ENCODE measurements around the gene ABLIM1.

The ABLIM1 gene

DNA sequence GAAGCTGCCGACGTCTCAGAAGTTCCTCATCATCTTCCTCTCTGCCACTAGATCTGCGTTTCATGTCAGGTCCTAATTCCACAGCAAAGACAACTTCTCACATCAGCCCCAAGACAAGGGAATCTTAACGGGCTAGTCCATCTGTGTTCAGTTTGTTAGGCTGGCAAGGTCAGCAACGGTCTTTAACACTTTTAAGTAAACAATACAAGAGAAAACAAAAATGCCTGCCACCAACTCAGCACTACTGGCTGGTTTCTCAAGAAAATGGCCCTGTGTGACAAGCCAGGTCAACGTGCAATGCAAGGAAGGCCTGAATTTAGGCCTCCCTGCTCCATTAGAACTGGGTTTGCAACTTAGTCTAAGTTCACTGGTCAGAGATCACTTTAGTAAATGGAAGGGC, 212.7 kb downstream of the ABLIM1 start:
- WGBS, result 85% methylated on average over 6 of the region's 6 CpGs
- H3K79me1 ChIP-seq (replicated peaks; ENCODE audit: low read length, poor library complexity, severe bottlenecking), result no peaks in the 10 kb centered on the region
- H3K18ac ChIP-seq (ENCODE audit: low read depth in 1 of 2, low read length in 2 of 2), result no peak overlapping the region

GRCh38 chr10:114444819-114445218, 213.3 kb downstream of the ABLIM1 start:
- Histone ChIP-seq H4K8ac (ENCODE audit: low read length) (no peak overlapping the region), H3K9me3 (ENCODE audit: control insufficient read depth, low read length) (no peaks in the 10 kb centered on the region), H2BK15ac (ENCODE audit: low read depth, poor library complexity, severe bottlenecking) (no peak overlapping the region), H4K91ac (ENCODE audit: low read length) (no peak overlapping the region), H3K4me1 (ENCODE audit: control insufficient read depth, insufficient read depth, low read depth, low read length) (no peaks in the 10 kb centered on the region), H2BK12ac (ENCODE audit: low read length in 2 of 2) (no peak overlapping the region), H2AK5ac (ENCODE audit: low read length, severe bottlenecking) (no peak overlapping the region), H2BK5ac (ENCODE audit: low read depth, low read length, poor library complexity, severe bottlenecking) (no peak overlapping the region), H2BK120ac (ENCODE audit: low read depth, low read length) (no peak overlapping the region), H3K4me3 (ENCODE audit: insufficient read depth in 1 of 2, low read depth in 1 of 2, low read length in 2 of 2) (no peak overlapping the region), H3K27ac (ENCODE audit: low read length, poor library complexity, severe bottlenecking) (no peak overlapping the region), H3K14ac (ENCODE audit: low read length in 2 of 2) (no peak overlapping the region), H3K36me3 (ENCODE audit: control insufficient read depth in 1 of 2, insufficient read depth in 2 of 2, low read depth in 1 of 2, low read length in 2 of 2) (peaks cover 0 to 22% of the 10 kb centered on the region in 2 experiments), H3K4me2 (ENCODE audit: low read length, poor library complexity, severe bottlenecking) (no peak overlapping the region), H3K27me3 (ENCODE audit: control insufficient read depth in 1 of 2, insufficient read depth in 1 of 2, low read length in 2 of 2) (no peaks in the 10 kb centered on the region), H2AFZ (ENCODE audit: low read depth, low read length) (no peak overlapping the region), H3K79me1 (replicated peaks; ENCODE audit: low read length, poor library complexity, severe bottlenecking) (no peaks in the 10 kb centered on the region), H3K18ac (ENCODE audit: low read depth in 1 of 2, low read length in 2 of 2) (no peak overlapping the region), H3K23ac (ENCODE audit: low read length in 2 of 2) (no peak overlapping the region), H3K9ac (ENCODE audit: low read length) (no peak overlapping the region), H3K4ac (ENCODE audit: low read depth in 1 of 2, low read length in 2 of 2) (no peak overlapping the region)
- DNase-seq, result no peak

More for the DNA sequence above, 212.7 kb downstream of the ABLIM1 start:
- no peak overlapping the region for H3K4ac ChIP-seq (ENCODE audit: low read depth in 1 of 2, low read length in 2 of 2)
- DNase-seq, result no peak
- H3K4me3 ChIP-seq (ENCODE audit: insufficient read depth in 1 of 2, low read depth in 1 of 2, low read length in 2 of 2), result no peak overlapping the region
- no peak overlapping the region for H2AFZ ChIP-seq (ENCODE audit: low read depth, low read length)
- H2BK5ac ChIP-seq (ENCODE audit: low read depth, low read length, poor library complexity, severe bottlenecking), result no peak overlapping the region
- no peak overlapping the region for H3K14ac ChIP-seq (ENCODE audit: low read length in 2 of 2)
- H3K36me3 ChIP-seq (ENCODE audit: control insufficient read depth in 1 of 2, insufficient read depth in 2 of 2, low read depth in 1 of 2, low read length in 2 of 2), result peaks cover 0 to 19% of the 10 kb centered on the region in 2 experiments
- H3K9me3 ChIP-seq (ENCODE audit: control insufficient read depth, low read length), result no peaks in the 10 kb centered on the region
- H3K27me3 ChIP-seq (ENCODE audit: control insufficient read depth in 1 of 2, insufficient read depth in 1 of 2, low read length in 2 of 2), result no peaks in the 10 kb centered on the region
- H3K9ac ChIP-seq (ENCODE audit: low read length), result no peak overlapping the region
- no peak overlapping the region for H2BK15ac ChIP-seq (ENCODE audit: low read depth, poor library complexity, severe bottlenecking)
- no peak overlapping the region for H4K8ac ChIP-seq (ENCODE audit: low read length)
- H3K4me1 ChIP-seq (ENCODE audit: control insufficient read depth, insufficient read depth, low read depth, low read length), result no peaks in the 10 kb centered on the region
- no peak overlapping the region for H2BK12ac ChIP-seq (ENCODE audit: low read length in 2 of 2)
- H3K4me2 ChIP-seq (ENCODE audit: low read length, poor library complexity, severe bottlenecking), result no peak overlapping the region
- H2BK120ac ChIP-seq (ENCODE audit: low read depth, low read length), result no peak overlapping the region
- no peak overlapping the region for H3K27ac ChIP-seq (ENCODE audit: low read length, poor library complexity, severe bottlenecking)
- H3K23ac ChIP-seq (ENCODE audit: low read length in 2 of 2), result no peak overlapping the region
- H4K91ac ChIP-seq (ENCODE audit: low read length), result no peak overlapping the region
- no peak overlapping the region for H2AK5ac ChIP-seq (ENCODE audit: low read length, severe bottlenecking)

- 86% methylated on average over 3 of the region's 4 CpGs for WGBS
- Histone ChIP-seq H2BK5ac (ENCODE audit: low read depth, low read length, poor library complexity, severe bottlenecking) (no peak overlapping the region), H3K4me2 (ENCODE audit: low read length, poor library complexity, severe bottlenecking) (no peak overlapping the region), H3K9me3 (ENCODE audit: control insufficient read depth, low read length) (no peaks in the 10 kb centered on the region), H4K8ac (ENCODE audit: low read length) (no peak overlapping the region), H2AK5ac (ENCODE audit: low read length, severe bottlenecking) (no peak overlapping the region), H3K36me3 (ENCODE audit: control insufficient read depth in 1 of 2, insufficient read depth in 2 of 2, low read depth in 1 of 2, low read length in 2 of 2) (peaks cover 8 to 35% of the 10 kb centered on the region in 2 experiments), H3K9ac (ENCODE audit: low read length) (no peak overlapping the region), H3K27me3 (ENCODE audit: control insufficient read depth in 1 of 2, insufficient read depth in 1 of 2, low read length in 2 of 2) (no peaks in the 10 kb centered on the region), H2BK12ac (ENCODE audit: low read length in 2 of 2) (no peak overlapping the region), H3K4me3 (ENCODE audit: insufficient read depth in 1 of 2, low read depth in 1 of 2, low read length in 2 of 2) (no peak overlapping the region), H2BK15ac (ENCODE audit: low read depth, poor library complexity, severe bottlenecking) (no peak overlapping the region), H3K4ac (ENCODE audit: low read depth in 1 of 2, low read length in 2 of 2) (no peak overlapping the region), H2BK120ac (ENCODE audit: low read depth, low read length) (no peak overlapping the region), H3K79me1 (replicated peaks; ENCODE audit: low read length, poor library complexity, severe bottlenecking) (no peaks in the 10 kb centered on the region), H3K27ac (ENCODE audit: low read length, poor library complexity, severe bottlenecking) (no peak overlapping the region), H4K91ac (ENCODE audit: low read length) (no peak overlapping the region), H3K14ac (ENCODE audit: low read length in 2 of 2) (no peak overlapping the region), H3K18ac (ENCODE audit: low read depth in 1 of 2, low read length in 2 of 2) (no peak overlapping the region), H3K23ac (ENCODE audit: low read length in 2 of 2) (no peak overlapping the region), H2AFZ (ENCODE audit: low read depth, low read length) (no peak overlapping the region), H3K4me1 (ENCODE audit: control insufficient read depth, insufficient read depth, low read depth, low read length) (no peaks in the 10 kb centered on the region)
- no peak for DNase-seq
These were observed 215.9 kb downstream of the ABLIM1 start for GRCh38 chr10:114442091-114442630.

GRCh38 chr10:114441107-114441506, 217.0 kb downstream of the ABLIM1 start:
- Histone ChIP-seq H4K8ac (ENCODE audit: low read length) (no peak overlapping the region), H4K91ac (ENCODE audit: low read length) (no peak overlapping the region), H3K4ac (ENCODE audit: low read depth in 1 of 2, low read length in 2 of 2) (no peak overlapping the region), H2AFZ (ENCODE audit: low read depth, low read length) (no peak overlapping the region), H3K27me3 (ENCODE audit: control insufficient read depth in 1 of 2, insufficient read depth in 1 of 2, low read length in 2 of 2) (no peaks in the 10 kb centered on the region), H2BK15ac (ENCODE audit: low read depth, poor library complexity, severe bottlenecking) (no peak overlapping the region), H3K14ac (ENCODE audit: low read length in 2 of 2) (no peak overlapping the region), H3K4me1 (ENCODE audit: control insufficient read depth, insufficient read depth, low read depth, low read length) (no peaks in the 10 kb centered on the region), H3K9me3 (ENCODE audit: control insufficient read depth, low read length) (no peaks in the 10 kb centered on the region), H3K4me2 (ENCODE audit: low read length, poor library complexity, severe bottlenecking) (no peak overlapping the region), H2BK120ac (ENCODE audit: low read depth, low read length) (no peak overlapping the region), H3K79me1 (replicated peaks; ENCODE audit: low read length, poor library complexity, severe bottlenecking) (no peaks in the 10 kb centered on the region), H2BK5ac (ENCODE audit: low read depth, low read length, poor library complexity, severe bottlenecking) (no peak overlapping the region), H2BK12ac (ENCODE audit: low read length in 2 of 2) (no peak overlapping the region), H3K4me3 (ENCODE audit: insufficient read depth in 1 of 2, low read depth in 1 of 2, low read length in 2 of 2) (no peak overlapping the region), H2AK5ac (ENCODE audit: low read length, severe bottlenecking) (no peak overlapping the region), H3K18ac (ENCODE audit: low read depth in 1 of 2, low read length in 2 of 2) (no peak overlapping the region), H3K36me3 (ENCODE audit: control insufficient read depth in 1 of 2, insufficient read depth in 2 of 2, low read depth in 1 of 2, low read length in 2 of 2) (peaks cover 8 to 38% of the 10 kb centered on the region in 2 experiments), H3K23ac (ENCODE audit: low read length in 2 of 2) (no peak overlapping the region), H3K9ac (ENCODE audit: low read length) (no peak overlapping the region), H3K27ac (ENCODE audit: low read length, poor library complexity, severe bottlenecking) (no peak overlapping the region)
- DNase-seq, result no peak
- 100% methylated on average over 1 of the region's 1 CpG for WGBS

Measured in mesenchymal stem cell (in vitro differentiated cells and primary cell).